Spleen (tissue), 7 donors: ENCODE data around the gene FRRS1.

Source experiments
- CTCF ChIP-seq, 11 experiments: fragments of 200-600 bp in 7 of 11; fragments of 450-650 bp in 4 of 11; sonication (generic) in 4 of 11; IDR thresholded peaks in 8 of 11; conservative IDR thresholded peaks in 3 of 11; 1 replicate in 7 of 11; 2 replicates in 4 of 11; pipeline versions ENCODE4 v1.4.0 to v1.8.0; 2016 to 2021; ENCODE audit warnings: antibody characterized with exemption in 11 of 11, inconsistent platforms in 4 of 11, mild to moderate bottlenecking in 1 of 11
- POLR2A ChIP-seq, 3 donors: fragments of 450-650 bp; IDR thresholded peaks; one replicate each; pipeline ENCODE4 v1.5.1; 2017; ENCODE audit warnings: antibody characterized with exemption in 3 of 3, mild to moderate bottlenecking in 1 of 3
- POLR2AphosphoS5 ChIP-seq, 3 donors: sonication (generic); formaldehyde crosslinking; IDR thresholded peaks; one replicate each; pipeline ENCODE4 v1.5.1; 2017; ENCODE audit warnings: antibody characterized with exemption in 3 of 3
- donor health status: DM: no; HTN: no; CAD: no; lungs with moderate emphysema.
- donor health status: DM: no; HTN: no; CAD: no.
- donor health status: DM: no; HTN: no; CAD: no.

DNA sequence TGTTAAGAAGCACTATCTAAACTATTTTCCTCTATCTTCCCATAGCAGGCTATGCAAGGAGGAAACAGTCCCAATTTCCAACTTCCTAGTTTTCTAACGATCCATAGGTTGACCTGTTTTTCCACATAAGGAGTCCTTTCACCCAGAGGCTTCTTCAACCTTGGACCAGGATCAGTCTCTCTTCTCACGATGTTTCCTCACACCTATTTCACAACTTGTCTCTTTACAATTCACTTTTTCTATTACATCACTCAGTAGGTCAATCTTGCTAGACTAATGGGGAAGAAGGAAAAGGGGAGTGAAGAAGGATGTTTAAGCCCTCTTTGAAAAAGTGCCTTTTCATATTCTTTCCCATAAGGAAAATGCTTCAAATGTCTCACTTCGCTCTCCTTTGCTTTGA is 104.7 kb downstream of the FRRS1 start:
- TF ChIP-seq CTCF (IDR thresholded peaks at IDR 0.05 in 8 of 11, conservative IDR thresholded peaks at IDR 0.05 in 3 of 11) (no peak), POLR2AphosphoS5 (IDR thresholded peaks at IDR 0.05) (no peak), POLR2A (IDR thresholded peaks at IDR 0.05) (no peak)
